ENCODE measurements around the gene CISD2.
A peak's percentile ranks its signal among the peaks of the same experiment; 100 is the strongest.

CISD2 gene

DNA sequence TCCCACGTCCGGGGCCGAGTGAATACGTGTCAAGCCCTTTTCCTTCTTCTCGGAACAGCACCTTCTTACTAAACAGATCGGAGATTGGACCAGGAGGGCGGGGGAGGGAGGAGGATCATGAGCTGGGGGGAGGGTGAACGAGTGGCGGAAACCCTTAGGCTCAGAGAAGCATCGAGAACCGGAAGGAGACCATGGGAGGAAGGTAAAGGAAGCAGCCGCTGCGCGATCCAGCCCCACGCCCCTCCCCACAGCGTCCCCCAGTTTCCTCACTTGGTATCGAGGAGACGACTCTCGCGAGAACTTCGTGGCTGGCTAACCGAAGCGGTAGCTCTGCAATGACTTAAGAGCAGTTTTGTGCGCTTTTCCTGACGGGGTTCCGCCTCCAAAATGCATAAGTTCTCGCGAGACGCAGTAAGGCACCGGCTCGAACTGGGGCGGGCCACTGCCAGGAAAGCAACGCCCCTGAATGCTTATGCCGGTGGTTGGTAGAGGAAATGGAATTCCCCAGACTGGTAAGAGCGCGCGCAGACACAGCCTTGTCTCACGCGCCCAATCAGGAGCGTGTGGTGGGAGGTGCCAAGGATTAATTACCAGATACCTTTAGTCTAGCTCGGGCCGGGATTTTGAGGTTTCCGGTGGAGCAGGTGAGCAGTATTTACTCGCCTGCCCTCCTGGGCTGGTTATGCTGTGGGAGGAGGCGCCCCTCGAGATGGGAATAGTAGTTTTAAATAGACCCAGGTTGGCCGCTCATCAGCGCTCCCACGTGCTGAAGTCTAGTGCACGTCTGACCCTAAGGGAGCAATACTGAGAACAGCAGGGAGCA, 40.9 kb upstream of the CISD2 start:
- peak; percentile 88 for ATAC-seq
- TF ChIP-seq PPARA (CRISPR knock-in tag; IDR thresholded peaks at IDR 0.05; ENCODE audit: borderline replicate concordance) (no peak), ZNF70 (CRISPR knock-in tag; IDR thresholded peaks at IDR 0.05) (0 out of 2 replicates have a peak, but pooled peaks have one; percentile 2)
- TF ChIP-seq, protein P1, sequence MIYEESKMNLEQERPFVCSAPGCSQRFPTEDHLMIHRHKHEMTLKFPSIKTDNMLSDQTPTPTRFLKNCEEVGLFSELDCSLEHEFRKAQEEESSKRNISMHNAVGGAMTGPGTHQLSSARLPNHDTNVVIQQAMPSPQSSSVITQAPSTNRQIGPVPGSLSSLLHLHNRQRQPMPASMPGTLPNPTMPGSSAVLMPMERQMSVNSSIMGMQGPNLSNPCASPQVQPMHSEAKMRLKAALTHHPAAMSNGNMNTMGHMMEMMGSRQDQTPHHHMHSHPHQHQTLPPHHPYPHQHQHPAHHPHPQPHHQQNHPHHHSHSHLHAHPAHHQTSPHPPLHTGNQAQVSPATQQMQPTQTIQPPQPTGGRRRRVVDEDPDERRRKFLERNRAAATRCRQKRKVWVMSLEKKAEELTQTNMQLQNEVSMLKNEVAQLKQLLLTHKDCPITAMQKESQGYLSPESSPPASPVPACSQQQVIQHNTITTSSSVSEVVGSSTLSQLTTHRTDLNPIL (CRISPR knock-in tag; IDR thresholded peaks at IDR 0.05; ENCODE audit: low read depth) = no peak

DNA sequence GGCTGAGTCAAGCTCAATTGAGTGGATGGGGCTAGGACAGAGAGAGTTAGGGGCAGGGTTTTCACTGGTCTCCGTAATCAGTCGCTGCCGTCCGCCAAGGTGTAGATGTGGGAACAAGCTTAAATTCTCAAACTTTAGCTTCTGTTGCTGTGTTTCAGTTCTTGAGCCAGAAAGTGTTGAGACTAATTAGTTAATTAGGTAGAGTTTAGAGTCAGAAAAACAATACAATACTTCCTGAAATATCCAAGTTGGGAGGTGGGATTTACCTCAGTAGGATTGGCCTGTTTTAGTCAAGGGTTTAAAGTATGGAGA, 40.3 kb upstream of the CISD2 start:
- no peak for ATAC-seq
- TF ChIP-seq, protein P2, sequence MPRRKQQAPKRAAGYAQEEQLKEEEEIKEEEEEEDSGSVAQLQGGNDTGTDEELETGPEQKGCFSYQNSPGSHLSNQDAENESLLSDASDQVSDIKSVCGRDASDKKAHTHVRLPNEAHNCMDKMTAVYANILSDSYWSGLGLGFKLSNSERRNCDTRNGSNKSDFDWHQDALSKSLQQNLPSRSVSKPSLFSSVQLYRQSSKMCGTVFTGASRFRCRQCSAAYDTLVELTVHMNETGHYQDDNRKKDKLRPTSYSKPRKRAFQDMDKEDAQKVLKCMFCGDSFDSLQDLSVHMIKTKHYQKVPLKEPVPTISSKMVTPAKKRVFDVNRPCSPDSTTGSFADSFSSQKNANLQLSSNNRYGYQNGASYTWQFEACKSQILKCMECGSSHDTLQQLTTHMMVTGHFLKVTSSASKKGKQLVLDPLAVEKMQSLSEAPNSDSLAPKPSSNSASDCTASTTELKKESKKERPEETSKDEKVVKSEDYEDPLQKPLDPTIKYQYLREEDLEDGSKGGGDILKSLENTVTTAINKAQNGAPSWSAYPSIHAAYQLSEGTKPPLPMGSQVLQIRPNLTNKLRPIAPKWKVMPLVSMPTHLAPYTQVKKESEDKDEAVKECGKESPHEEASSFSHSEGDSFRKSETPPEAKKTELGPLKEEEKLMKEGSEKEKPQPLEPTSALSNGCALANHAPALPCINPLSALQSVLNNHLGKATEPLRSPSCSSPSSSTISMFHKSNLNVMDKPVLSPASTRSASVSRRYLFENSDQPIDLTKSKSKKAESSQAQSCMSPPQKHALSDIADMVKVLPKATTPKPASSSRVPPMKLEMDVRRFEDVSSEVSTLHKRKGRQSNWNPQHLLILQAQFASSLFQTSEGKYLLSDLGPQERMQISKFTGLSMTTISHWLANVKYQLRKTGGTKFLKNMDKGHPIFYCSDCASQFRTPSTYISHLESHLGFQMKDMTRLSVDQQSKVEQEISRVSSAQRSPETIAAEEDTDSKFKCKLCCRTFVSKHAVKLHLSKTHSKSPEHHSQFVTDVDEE (CRISPR knock-in tag; IDR thresholded peaks at IDR 0.05) = no peak
- TF ChIP-seq ZNF70 (CRISPR knock-in tag; IDR thresholded peaks at IDR 0.05) (no peak), ZFP30 (CRISPR knock-in tag; IDR thresholded peaks at IDR 0.05) (no peak), GLIS3 (CRISPR knock-in tag; IDR thresholded peaks at IDR 0.05) (no peak), TOX (CRISPR knock-in tag; IDR thresholded peaks at IDR 0.05; ENCODE audit: borderline replicate concordance) (no peak), OSR1 (CRISPR knock-in tag; IDR thresholded peaks at IDR 0.05) (no peak), ZNF565 (CRISPR knock-in tag; conservative IDR thresholded peaks at IDR 0.05; ENCODE audit: low read depth) (no peak), ESRRG (CRISPR knock-in tag; IDR thresholded peaks at IDR 0.05) (no peak), TCF4 (CRISPR knock-in tag; IDR thresholded peaks at IDR 0.05; ENCODE audit: borderline replicate concordance) (no peak)

DNA sequence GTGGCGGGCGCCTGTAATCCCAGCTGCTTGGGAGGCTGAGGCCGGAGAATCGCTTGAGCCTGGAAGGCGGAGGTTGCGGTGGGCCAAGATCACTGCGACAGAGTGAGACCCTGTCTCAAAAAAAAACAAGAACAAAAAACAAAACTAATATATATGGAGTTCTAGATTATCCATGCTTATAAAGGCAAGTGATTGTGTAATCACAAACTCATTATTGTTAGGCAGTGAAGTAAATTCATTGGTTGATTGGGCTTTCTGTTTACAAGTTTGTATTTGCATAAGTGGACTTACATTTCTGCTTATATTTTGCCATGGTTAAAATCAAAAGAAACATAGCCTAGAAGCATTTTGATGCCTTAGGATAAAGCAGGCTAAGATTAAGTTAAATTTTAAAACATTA, 39.0 kb upstream of the CISD2 start:
- TF ChIP-seq TCF4 (CRISPR knock-in tag; IDR thresholded peaks at IDR 0.05; ENCODE audit: borderline replicate concordance) = no peak
- TF ChIP-seq ISL1 (CRISPR knock-in tag; IDR thresholded peaks at IDR 0.05) = no peak
- TF ChIP-seq, protein P3, sequence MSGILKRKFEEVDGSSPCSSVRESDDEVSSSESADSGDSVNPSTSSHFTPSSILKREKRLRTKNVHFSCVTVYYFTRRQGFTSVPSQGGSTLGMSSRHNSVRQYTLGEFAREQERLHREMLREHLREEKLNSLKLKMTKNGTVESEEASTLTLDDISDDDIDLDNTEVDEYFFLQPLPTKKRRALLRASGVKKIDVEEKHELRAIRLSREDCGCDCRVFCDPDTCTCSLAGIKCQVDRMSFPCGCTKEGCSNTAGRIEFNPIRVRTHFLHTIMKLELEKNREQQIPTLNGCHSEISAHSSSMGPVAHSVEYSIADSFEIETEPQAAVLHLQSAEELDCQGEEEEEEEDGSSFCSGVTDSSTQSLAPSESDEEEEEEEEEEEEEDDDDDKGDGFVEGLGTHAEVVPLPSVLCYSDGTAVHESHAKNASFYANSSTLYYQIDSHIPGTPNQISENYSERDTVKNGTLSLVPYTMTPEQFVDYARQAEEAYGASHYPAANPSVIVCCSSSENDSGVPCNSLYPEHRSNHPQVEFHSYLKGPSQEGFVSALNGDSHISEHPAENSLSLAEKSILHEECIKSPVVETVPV (CRISPR knock-in tag; IDR thresholded peaks at IDR 0.05) = no peak
- no peak for ATAC-seq

DNA sequence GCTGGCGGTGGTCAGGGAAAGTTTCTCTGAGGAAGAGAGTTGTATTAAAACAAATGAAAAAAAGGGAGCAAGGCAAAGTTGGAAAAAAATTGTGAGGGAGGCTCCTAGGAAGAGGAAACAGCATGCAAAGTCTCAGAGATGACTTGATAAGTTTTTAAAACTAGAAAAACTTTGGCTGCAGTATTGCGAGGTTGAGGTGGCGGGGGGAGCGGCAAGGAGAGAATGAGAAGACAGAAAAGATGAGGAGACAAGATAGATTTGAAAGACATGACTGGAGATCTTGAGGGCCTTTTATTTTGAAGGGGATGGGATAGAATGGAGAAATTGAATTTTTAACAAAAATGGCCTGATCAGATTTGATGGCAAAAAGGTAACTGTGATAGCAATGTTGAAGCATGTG, 36.7 kb upstream of the CISD2 start:
- ATAC-seq = no peak
- no peak for TF ChIP-seq ESRRG (CRISPR knock-in tag; IDR thresholded peaks at IDR 0.05)
- TF ChIP-seq, protein P2 (CRISPR knock-in tag; IDR thresholded peaks at IDR 0.05) = no peak
- no peak for TF ChIP-seq ISL1 (CRISPR knock-in tag; IDR thresholded peaks at IDR 0.05)
- TF ChIP-seq, protein P4, sequence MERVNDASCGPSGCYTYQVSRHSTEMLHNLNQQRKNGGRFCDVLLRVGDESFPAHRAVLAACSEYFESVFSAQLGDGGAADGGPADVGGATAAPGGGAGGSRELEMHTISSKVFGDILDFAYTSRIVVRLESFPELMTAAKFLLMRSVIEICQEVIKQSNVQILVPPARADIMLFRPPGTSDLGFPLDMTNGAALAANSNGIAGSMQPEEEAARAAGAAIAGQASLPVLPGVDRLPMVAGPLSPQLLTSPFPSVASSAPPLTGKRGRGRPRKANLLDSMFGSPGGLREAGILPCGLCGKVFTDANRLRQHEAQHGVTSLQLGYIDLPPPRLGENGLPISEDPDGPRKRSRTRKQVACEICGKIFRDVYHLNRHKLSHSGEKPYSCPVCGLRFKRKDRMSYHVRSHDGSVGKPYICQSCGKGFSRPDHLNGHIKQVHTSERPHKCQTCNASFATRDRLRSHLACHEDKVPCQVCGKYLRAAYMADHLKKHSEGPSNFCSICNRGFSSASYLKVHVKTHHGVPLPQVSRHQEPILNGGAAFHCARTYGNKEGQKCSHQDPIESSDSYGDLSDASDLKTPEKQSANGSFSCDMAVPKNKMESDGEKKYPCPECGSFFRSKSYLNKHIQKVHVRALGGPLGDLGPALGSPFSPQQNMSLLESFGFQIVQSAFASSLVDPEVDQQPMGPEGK (CRISPR knock-in tag; IDR thresholded peaks at IDR 0.05; ENCODE audit: borderline replicate concordance) = no peak
- TF ChIP-seq PPARA (CRISPR knock-in tag; IDR thresholded peaks at IDR 0.05; ENCODE audit: borderline replicate concordance) = no peak
- no peak for TF ChIP-seq ZNF8 (CRISPR knock-in tag; IDR thresholded peaks at IDR 0.05)
- no peak for TF ChIP-seq ZFP30 (CRISPR knock-in tag; IDR thresholded peaks at IDR 0.05)
- no peak for TF ChIP-seq SNAI2 (CRISPR knock-in tag; IDR thresholded peaks at IDR 0.05)
- TF ChIP-seq CSDC2 (CRISPR knock-in tag; IDR thresholded peaks at IDR 0.05) = no peak
- TF ChIP-seq, protein P3 (CRISPR knock-in tag; IDR thresholded peaks at IDR 0.05) = no peak
- no peak for TF ChIP-seq GLIS3 (CRISPR knock-in tag; IDR thresholded peaks at IDR 0.05)
- no peak for TF ChIP-seq ARNTL (CRISPR knock-in tag; IDR thresholded peaks at IDR 0.05; ENCODE audit: borderline replicate concordance, low read depth)
- TF ChIP-seq ZFP3 (CRISPR knock-in tag; IDR thresholded peaks at IDR 0.05) = no peak

Data from SK-N-SH treated with all-trans-retinoic acid at 6 μM for 48 hours (cell line).